Nephron progenitor cell (in vitro differentiated cells): ENCODE measurements around the gene PPFIBP2.

Experiments
- DNase-seq: peaks from one replicate; pipeline ENCODE4 v3.0.0; 2021
- H3K27ac Mint-ChIP-seq: 2 replicates; pipeline ENCODE4 v1.8.0; 2021; ENCODE audit warnings: mild to moderate bottlenecking, moderate library complexity, mixed read lengths
- H3K27me3 Mint-ChIP-seq: 2 replicates; pipeline ENCODE4 v1.8.0; 2021; ENCODE audit warnings: mild to moderate bottlenecking, low read depth, mixed read lengths; ENCODE audit not compliant: poor library complexity
- H3K36me3 Mint-ChIP-seq: 2 replicates; pipeline ENCODE4 v1.8.0; 2021; ENCODE audit warnings: low read depth, mixed read lengths
- H3K4me1 Mint-ChIP-seq: 2 replicates; pipeline ENCODE4 v1.8.0; 2021; ENCODE audit warnings: mixed read lengths
- H3K4me3 Mint-ChIP-seq: 2 replicates; pipeline ENCODE4 v1.8.0; 2021; ENCODE audit warnings: mild to moderate bottlenecking, moderate library complexity, mixed read lengths
- H3K9me3 Mint-ChIP-seq: 2 replicates; pipeline ENCODE4 v1.8.0; 2021; ENCODE audit warnings: mild to moderate bottlenecking, moderate library complexity, mixed read lengths
- CTCF ChIP-seq: fragments of 200-600 bp; sonication (generic); IDR thresholded peaks from 2 replicates; pipeline ENCODE4 v1.5.0; 2021; ENCODE audit warnings: antibody characterized with exemption

PPFIBP2 gene

GRCh38 chr11:7591107-7591894 is 77.5 kb downstream of the PPFIBP2 start:
- no peaks in the 10 kb centered on the region for H3K9me3 Mint-ChIP-seq
- DNase-seq = no peak
- peaks cover 35% of the 10 kb centered on the region for H3K4me1 Mint-ChIP-seq
- H3K4me3 Mint-ChIP-seq = no peak overlapping the region
- peaks cover 5% of the 10 kb centered on the region for H3K36me3 Mint-ChIP-seq
- no peak for TF ChIP-seq CTCF
- H3K27me3 Mint-ChIP-seq = peaks cover 5% of the 10 kb centered on the region
- no peak overlapping the region for H3K27ac Mint-ChIP-seq

GRCh38 chr11:7591987-7592386 is 78.2 kb downstream of the PPFIBP2 start:
- TF ChIP-seq CTCF = no peak
- no peaks in the 10 kb centered on the region for H3K9me3 Mint-ChIP-seq
- H3K27ac Mint-ChIP-seq = no peak overlapping the region
- H3K4me1 Mint-ChIP-seq = peaks cover 38% of the 10 kb centered on the region
- H3K36me3 Mint-ChIP-seq = peaks cover 5% of the 10 kb centered on the region
- peaks cover under 1% of the 10 kb centered on the region for H3K27me3 Mint-ChIP-seq
- DNase-seq = no peak
- no peak overlapping the region for H3K4me3 Mint-ChIP-seq

GRCh38 chr11:7592711-7593110 is 78.9 kb downstream of the PPFIBP2 start:
- Mint-ChIP-seq H3K27me3 (no peaks in the 10 kb centered on the region), H3K4me1 (peaks cover 41% of the 10 kb centered on the region), H3K9me3 (no peaks in the 10 kb centered on the region), H3K36me3 (peaks cover 5% of the 10 kb centered on the region), H3K27ac (no peak overlapping the region), H3K4me3 (no peak overlapping the region)
- TF ChIP-seq CTCF = no peak
- no peak for DNase-seq

- Mint-ChIP-seq H3K4me1 (peaks cover 46% of the 10 kb centered on the region), H3K27me3 (no peaks in the 10 kb centered on the region), H3K4me3 (no peak overlapping the region), H3K9me3 (no peaks in the 10 kb centered on the region), H3K36me3 (peaks cover 5% of the 10 kb centered on the region), H3K27ac (no peak overlapping the region)
- no peak for TF ChIP-seq CTCF
- no peak for DNase-seq
Measured at GRCh38 chr11:7593481-7593880, 79.7 kb downstream of the PPFIBP2 start.

- Mint-ChIP-seq H3K9me3 (no peaks in the 10 kb centered on the region), H3K27me3 (no peaks in the 10 kb centered on the region), H3K4me3 (no peak overlapping the region), H3K4me1 (peaks cover 56% of the 10 kb centered on the region), H3K36me3 (peaks cover 10% of the 10 kb centered on the region), H3K27ac (peak overlapping the region; percentile 45)
- no peak for DNase-seq
- no peak for TF ChIP-seq CTCF
Measured at GRCh38 chr11:7595016-7595866, 81.4 kb downstream of the PPFIBP2 start.
